ENCODE results near the gene BCL11A.

BCL11A gene

DNA sequence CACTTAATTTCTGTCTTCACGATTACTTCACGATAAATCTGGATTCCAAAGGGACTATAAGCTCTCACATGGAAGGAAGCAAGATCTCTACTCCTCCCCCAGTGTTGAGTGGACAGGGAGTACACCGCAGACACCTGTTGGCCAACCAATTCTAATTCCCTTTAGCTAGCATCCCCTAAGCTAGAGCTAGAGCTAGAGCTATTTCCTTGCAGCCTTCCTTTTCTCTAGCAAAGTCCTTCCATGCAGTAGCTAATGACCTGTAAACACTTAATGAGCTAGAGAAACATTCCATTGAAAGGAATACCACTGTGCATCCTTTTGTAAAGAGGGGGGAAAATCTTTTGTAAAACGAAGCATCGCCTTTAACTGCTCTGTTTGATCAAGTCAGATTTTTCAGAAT is 56.5 kb downstream of the BCL11A start:
- H3K27ac ChIP-seq = no peak overlapping the region
- TF ChIP-seq, protein P1, sequence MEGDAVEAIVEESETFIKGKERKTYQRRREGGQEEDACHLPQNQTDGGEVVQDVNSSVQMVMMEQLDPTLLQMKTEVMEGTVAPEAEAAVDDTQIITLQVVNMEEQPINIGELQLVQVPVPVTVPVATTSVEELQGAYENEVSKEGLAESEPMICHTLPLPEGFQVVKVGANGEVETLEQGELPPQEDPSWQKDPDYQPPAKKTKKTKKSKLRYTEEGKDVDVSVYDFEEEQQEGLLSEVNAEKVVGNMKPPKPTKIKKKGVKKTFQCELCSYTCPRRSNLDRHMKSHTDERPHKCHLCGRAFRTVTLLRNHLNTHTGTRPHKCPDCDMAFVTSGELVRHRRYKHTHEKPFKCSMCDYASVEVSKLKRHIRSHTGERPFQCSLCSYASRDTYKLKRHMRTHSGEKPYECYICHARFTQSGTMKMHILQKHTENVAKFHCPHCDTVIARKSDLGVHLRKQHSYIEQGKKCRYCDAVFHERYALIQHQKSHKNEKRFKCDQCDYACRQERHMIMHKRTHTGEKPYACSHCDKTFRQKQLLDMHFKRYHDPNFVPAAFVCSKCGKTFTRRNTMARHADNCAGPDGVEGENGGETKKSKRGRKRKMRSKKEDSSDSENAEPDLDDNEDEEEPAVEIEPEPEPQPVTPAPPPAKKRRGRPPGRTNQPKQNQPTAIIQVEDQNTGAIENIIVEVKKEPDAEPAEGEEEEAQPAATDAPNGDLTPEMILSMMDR (conservative IDR thresholded peaks at IDR 0.05) = no peak

- TF ChIP-seq, protein P1 (conservative IDR thresholded peaks at IDR 0.05) = no peak
- no peak overlapping the region for H3K27ac ChIP-seq
These were observed 57.0 kb downstream of the BCL11A start for GRCh38 chr2:60496475-60496874.

DNA sequence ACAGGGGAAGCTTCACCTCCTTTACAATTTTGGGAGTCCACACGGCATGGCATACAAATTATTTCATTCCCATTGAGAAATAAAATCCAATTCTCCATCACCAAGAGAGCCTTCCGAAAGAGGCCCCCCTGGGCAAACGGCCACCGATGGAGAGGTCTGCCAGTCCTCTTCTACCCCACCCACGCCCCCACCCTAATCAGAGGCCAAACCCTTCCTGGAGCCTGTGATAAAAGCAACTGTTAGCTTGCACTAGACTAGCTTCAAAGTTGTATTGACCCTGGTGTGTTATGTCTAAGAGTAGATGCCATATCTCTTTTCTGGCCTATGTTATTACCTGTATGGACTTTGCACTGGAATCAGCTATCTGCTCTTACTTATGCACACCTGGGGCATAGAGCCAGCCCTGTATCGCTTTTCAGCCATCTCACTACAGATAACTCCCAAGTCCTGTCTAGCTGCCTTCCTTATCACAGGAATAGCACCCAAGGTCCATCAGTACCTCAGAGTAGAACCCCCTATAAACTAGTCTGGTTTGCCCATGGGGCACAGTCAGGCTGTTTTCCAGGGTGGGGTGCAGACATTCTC is 58.3 kb downstream of the BCL11A start:
- H3K27ac ChIP-seq = no peak overlapping the region
- TF ChIP-seq, protein P1 (conservative IDR thresholded peaks at IDR 0.05) = no peak

DNA sequence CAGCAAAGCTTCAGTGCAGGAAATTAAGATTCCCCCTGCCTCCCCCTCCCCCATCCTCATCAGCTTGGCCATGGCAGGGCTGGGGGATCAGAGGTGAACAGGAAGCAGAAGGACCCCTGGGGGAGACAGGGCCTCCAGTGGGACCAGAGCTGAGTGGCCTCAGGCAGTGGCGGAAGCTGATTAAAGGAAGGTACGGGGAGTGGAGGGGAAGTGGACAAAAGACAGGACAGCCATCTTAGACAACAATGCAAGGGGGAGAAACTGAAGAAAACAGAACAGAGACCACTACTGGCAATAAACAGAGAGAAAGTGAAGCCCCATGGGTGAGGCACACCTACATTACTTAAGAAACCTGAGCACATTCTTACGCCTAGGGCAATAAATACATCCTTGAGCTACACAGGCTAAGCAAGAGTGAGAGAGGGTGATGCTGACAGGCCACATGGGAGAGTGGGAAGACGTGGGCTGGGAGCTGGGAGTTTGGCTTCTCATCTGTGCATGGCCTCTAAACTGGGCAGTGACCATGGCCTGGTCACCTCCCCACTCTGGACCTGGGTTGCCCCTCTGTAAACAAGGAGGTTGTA is 59.6 kb downstream of the BCL11A start:
- no peak overlapping the region for H3K27ac ChIP-seq
- TF ChIP-seq, protein P1 (conservative IDR thresholded peaks at IDR 0.05) = no peak

- H3K27ac ChIP-seq = no peak overlapping the region
- TF ChIP-seq, protein P1 (conservative IDR thresholded peaks at IDR 0.05) = no peak
These were observed 60.9 kb downstream of the BCL11A start for GRCh38 chr2:60492548-60492947.

- H3K27ac ChIP-seq = no peak overlapping the region
- TF ChIP-seq, protein P1 (conservative IDR thresholded peaks at IDR 0.05) = no peak
These were observed 62.6 kb downstream of the BCL11A start for GRCh38 chr2:60490848-60491247.

DNA sequence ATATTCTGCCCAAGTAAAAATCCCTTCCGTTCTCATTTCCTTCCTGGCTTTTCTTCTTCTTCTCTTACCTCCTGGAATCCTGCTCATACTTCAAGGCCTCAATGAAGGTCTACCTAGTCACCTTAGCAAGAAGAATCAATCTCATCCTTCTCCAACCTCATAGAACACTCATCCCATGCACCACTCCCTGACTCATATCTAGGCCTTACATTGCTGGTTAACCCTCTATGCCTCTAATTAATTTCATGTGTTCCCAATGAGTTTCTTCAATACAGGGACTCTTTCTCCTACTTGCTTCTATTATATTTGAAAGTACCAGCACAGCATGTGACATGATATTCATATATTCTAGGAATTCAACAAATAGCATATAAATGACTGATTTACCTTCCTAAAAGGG is 63.0 kb downstream of the BCL11A start:
- no peak overlapping the region for H3K27ac ChIP-seq
- TF ChIP-seq, protein P1 (conservative IDR thresholded peaks at IDR 0.05) = no peak
